NCI-H2081 (cell line): ENCODE measurements around the gene PPP1R8.
"Not testable (repeated sequence)": the region's sequence is repeated elsewhere in the genome, so short reads cannot be mapped to it uniquely, and the experiment has no call there.

Experiments
- DNase-seq, 2 experiments: peaks; one replicate each; lab custom pipeline; 2025; lab: John Stamatoyannopoulos, UW

Gene PPP1R8

DNA sequence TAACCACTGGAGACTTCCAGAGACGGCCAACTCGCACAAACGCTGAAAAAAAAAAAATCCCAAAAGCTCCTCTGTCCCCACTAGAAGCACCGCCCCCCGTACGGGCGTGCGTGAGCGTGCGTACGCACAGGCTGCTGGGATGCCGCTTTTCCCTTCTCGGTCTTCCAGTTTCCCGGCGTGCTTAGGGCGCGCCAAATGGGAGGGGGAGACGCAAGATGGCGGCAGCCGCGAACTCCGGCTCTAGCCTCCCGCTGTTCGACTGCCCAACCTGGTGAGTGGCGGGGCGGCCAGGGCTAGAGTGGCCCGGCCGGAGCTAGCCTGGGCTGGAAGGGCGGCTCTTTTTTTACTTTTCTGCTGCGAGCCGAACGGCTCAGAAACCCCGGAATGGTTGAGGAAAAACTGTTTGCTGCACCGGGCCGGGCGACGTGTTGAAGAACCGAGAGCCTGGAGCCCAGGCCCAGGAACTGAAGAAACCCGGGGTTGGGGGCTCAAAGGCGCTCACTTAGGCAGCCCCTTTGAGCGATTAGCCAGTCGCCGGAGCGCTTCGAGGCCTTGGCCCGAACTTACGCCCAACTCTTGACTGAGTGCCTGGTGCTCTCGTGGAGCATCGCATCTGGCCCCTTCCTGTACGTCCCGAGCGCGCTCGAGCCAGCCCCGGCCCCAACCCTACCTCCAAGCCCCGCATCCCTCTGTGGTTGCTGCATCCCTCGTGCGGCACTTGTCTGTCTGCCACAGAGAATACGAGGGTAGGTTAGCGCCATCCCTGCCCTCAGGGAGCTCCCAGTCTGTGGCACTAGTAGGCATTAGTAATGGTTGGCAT is at the start of gene PPP1R8:
TSS of gene PPP1R8 (plus strand) at position 162 of the 820 bp plus-strand sequence. CDS start at position 216, 54 bp downstream.
- DNase-seq, result peak; percentile 91 to 94

DNA sequence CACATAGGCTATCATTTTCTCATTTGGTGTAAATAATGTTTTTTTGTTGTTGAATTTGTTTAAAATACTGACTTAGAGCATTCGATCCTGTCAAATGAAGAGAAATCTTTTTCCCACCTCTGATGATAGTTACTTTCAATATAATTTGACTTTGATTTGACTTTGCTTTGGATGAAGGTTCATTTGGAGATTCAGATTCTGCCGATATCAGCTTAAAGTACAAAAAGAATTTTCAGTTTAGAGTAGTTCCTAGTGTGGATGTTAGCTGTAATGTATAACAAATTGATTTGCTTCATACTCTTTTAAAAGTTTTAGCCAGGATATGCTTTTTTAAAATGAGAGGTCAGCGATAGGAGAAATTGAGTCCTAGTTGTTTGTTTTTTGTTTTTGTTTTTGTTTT is 47.6 kb upstream of the PPP1R8 start:
- no peak for DNase-seq

DNA sequence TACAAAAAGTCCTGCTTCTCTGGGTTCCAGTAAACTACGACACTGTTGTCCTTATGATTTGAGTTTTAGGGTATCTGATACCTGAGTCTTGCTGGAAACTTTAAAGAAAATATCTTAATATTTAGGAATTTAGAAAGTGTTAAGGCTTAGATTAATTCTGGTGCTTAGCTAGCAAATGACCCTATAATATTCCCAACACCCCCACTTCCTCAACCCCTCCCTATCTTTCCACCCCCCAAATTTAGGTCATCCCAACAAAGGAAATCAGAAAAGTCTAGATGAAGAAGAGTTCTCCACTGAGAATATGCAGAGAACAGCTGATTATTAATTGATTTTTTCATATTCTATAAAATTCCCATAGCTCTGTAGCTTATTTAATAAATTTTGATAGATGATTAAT is 45.9 kb upstream of the PPP1R8 start:
- no peak for DNase-seq

DNA sequence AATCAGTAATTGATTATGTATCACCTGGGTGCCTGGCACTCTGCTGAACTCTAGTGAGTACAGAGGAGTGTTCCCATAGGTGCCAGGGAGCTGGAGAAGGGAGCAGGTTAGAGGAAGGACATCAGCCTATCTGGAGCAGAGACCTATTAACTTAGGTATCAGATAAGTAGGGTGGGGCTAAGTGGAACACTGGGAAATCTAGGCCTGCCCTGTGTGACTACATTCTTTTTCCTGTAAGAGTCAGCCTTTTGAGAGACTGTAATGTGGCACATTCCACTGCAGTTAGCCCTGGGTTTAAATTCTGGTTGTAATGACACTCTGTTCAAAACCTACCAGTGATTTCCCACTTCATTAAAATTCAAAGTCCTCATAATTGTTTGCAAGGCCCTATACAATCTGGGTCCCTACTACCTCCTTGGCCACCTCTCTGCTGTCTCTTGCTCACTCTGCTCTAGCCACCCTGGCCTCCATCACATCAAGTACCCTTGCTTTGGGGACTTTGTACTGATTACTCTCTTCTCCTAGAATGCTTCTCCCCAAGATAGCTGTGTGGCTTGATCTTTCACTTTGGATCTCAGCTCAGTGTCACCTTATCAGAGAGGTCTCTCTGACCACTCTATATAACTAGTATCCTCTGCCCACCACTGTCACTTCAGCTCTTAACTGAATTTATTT is 44.7 kb upstream of the PPP1R8 start:
- DNase-seq, result no peak

DNA sequence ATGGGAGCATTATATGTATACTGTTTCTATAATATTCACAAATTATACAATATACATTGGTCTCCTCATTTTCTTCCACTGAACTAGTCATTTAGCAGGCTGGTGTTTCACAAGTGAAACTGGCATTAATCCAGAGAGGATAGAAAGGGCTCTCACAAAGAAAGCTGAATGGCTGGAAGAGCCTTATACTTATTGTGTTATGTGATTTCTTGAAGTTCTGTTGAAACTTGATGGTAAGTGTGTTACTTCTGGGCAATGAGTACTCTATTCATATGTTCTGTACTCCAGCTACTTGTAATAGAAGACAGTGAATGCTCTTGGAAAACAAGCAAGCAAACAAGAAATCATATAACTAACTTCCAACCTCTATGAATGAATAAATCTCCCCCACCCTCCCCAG is 42.7 kb upstream of the PPP1R8 start:
- no peak for DNase-seq

DNA sequence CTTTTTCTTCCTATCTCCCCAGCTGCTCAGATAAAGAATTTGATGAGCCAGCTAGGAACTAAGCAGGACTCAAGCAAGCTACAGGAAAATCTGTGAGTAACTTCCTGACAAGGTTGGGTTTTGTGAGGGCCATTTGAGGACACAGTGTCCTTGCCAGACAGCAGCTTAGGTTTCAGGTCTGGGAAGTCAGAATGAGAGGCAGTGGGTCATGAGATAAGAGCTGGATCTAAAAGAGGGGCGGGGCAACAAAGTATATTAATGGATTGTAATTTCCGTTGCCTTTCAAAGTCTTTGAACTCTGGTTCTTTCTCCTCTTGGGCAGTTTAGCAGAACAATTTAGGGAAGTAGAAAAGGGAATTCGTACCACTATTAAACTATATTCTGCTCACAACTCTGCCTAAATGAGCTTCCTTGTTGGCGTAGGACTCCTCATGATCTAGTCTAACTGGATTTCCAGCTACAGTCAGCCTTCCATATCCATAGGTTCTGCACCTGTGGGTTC is 41.0 kb upstream of the PPP1R8 start:
- no peak for DNase-seq

DNA sequence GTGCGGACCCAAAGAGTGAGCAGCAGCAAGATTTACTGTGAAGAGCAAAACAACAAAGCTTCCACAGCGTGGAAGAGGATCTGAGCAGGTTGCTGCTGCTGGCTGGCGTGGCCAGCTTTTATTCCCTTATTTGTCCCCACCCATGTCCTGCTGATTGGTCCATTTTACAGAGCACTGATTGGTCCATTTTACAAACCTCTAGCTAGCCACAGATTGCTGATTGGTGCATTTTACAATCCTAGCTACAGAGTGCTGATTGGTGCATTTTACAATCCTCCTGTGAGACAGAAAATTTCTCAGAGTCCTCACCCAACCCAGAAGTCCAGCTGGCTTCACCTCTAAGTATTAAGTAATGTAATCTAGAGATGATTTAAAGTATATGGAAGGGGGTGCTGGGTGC is 40.3 kb upstream of the PPP1R8 start:
- DNase-seq, result not testable (repeated sequence)

DNA sequence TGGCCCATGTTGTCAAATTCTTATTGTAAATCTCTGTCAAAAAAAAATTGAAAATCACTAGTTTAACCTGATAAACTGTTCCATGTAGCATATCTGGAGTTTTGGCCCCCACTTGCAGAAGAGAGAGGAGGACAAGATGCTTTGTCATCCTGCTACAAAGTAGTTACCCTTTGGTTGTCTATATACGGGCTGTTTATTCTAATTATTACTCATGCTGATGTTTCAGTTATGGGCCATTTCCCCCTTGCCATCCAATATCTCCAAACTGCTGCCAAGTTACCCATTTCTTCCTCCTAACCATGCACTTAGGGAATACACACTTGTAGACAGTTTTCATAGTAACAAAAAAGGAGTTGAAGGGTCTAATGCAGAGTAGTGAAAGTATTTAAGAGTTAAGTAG is 35.0 kb upstream of the PPP1R8 start:
- no peak for DNase-seq

DNA sequence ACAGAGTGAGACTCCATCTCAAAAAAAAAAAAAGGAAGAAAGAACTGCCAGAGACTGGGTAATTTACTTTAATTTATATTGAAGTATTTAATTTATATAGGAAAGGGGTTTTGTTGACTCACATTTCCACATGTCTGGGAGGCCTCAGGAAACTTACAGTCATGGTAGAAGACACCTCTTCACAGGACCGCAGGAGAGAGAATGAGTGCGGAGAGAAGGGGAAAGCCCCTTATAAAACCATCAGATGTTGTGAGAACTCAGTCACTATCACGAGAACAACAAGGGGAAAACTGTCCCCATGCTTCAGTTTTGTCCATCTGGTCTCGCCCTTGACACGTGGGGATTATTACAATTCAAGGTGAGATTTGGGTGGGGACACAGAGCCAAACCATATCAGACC is 25.8 kb upstream of the PPP1R8 start:
- no peak for DNase-seq

DNA sequence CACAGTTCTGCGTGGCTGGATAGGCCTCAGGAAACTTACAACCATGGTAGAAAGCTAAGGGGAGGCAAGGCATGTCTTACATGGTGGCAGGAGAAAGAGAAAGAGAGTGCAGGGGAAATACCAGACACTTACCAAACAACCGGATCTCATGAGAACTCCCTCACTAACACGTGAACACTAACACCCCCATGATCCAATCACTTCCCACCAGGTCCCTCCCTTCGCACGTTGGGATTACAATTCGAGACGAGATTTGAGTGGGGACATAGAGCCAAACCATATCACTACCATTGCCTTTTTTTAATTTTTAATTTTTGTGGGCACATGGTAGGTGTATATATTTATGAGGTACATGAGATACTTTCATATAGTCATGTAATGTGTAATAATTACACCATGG is 23.8 kb upstream of the PPP1R8 start:
- no peak for DNase-seq

DNA sequence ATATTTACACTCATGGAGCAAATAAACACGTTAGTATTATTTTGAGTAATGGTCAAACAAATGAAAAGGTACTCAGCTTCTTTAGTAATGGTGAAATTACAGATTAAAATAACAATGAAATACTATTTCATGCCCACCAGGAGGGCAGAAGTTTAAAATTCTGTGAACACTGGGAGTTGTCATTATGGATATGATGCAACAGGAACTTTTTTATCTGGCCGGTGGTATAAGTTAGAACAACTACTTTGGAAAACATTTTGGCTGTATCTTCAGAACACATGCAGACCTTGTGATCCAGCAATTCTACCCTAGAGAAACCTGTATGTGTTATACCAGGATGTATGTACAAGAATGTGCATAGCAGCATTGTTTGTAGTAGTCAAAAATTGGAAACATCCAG is 23.2 kb upstream of the PPP1R8 start:
- no peak for DNase-seq

DNA sequence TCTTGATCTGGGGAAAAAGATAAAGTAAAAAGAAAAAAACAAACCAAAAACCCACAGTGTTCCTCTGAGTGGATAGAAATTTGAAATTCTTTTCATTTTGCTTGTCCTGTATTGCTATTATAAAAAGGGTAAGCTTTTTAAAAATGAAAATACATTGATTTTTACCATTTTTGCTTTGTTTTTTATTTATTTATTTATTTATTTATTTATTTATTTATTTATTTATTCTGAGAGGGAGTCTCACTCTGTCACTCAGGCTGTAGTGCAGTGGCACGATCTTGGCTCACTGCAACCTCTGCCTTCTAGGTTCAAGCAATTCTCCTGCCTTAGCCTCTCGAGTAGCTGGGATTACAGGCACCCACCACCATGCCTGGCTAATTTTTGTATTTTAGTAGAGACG is 22.5 kb upstream of the PPP1R8 start:
- not testable (repeated sequence) for DNase-seq

DNA sequence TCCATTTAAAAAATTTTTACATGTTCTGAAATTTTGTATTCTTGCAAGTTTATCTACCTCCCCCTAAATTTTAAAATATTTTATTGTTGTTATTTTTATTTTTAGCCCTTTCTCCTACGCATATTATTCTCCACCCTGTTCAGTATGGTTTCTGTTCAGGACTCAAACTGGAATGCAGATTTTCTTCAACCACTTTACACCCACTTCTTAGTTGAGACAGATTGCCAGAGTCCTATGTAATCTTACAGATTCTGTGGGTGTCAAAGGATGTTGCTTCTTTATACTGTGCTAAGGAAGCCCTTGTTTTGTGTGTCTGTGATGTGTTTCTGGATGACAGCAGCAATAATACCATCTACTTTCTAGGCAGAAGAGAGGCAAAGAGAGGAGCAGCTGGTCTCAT is 20.7 kb upstream of the PPP1R8 start:
- no peak for DNase-seq

DNA sequence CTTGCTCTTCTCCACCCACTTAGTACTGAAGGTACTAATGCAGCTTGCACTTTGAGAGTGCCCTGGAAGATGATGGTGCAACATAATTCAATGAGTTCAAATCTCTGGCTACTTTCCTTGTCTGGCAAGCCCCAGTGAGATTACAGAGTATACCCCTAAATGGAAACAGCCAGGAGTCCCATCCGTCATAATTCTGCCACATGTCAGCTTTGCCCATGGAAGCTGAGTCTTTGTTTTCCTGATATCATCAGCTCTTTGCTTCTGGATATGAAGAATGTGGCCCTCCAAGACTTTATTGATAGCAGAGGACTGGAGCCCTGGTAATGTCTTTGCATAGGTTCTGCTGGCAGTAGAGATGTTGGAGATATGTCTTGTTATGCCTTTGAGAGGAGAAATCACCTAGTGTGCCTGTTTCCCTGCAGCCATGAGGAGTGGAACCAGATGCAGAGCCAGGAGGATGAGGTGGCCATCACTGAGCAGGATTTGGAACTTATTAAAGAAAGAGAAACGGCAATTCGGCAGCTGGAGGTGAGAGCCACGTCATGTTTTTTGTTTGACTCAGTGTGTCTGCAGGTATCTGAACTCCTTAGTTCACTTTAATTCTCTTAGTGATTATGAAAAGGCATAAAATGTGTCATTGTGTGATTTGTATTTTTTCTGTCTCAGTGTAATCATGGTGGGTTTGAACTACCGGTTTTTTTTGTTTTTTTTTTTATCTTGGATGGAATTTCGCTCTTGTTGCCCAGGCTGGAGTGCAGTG is 18.7 kb upstream of the PPP1R8 start:
- DNase-seq, result no peak

DNA sequence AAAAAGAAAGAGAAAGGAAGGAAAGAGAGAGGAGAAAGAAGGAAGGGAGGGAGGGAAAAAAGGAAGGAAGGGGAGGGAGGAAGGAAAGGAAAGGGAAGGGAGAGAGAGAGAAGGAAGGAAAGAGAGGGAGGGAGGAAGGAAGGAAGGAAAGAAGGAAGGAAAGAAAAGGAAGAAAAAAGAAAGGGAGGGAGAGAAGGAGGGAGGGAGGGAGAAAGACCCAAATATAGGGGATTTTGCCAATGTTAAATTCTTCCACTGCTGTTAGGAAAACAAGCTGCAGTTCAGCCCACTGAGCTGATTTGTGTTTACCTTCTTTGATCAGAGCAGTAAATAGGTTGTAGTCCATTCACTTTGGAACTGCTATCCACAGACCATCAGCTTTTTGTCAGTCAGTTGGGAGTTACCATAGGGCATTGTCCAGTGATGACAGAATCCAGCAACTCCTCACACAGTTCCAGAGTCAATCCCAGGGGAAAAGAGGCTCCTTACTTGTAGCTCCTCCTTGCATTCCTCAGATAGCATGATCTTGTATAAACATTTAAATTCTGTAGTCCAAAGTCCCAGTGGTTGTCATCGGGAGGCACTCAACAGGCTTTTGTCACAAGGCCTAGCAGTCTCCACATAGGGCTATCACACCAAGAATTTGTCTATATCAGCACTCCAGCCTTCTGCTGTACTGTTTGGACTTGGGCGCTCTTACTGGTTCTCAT is 13.5 kb upstream of the PPP1R8 start:
- DNase-seq, result no peak

DNA sequence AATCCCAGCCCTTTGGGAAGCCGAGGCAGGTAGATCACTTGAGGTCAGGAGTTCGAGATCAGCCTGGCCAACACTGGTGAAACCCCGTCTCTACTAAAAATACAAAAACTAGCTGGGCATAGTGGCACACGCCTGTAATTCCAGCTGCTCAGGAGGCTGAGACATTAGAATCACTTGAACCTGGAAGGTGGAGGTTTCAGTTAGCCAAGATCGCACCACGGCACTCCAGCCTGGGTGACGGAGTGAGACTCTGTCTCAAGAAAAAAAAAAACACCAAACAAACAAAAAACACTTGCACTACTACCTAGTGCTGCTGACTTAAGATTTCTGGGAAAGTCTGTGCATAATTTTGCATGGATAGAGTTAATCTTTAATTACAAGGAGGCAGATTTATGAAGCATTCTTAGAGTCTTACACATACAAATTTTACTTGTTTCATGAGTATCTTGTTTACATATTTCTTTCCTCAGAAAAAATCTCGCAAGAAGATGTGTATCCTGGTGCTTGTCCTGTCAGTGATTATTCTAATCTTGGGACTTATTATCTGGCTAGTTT is 8.7 kb upstream of the PPP1R8 start:
- no peak for DNase-seq

DNA sequence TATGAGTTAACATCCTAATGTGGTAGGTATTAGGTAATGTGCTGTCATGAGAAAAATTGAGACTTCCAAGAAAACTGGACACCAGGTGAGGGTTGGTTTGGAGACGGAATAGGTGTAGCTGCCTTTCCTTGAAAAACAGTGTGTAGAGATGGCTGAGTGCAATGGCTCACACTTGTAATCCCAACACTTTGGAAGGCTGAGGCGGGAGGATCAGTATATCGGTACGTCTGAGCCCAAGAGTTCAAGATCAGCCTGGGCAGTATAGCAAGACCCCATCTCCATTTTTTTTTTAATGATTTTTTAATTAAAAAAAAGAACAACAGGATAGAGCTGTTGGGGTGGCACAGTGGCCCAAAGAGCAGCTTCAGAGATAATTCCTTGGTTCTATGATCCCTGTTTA is 6.8 kb upstream of the PPP1R8 start:
- DNase-seq, result no peak

DNA sequence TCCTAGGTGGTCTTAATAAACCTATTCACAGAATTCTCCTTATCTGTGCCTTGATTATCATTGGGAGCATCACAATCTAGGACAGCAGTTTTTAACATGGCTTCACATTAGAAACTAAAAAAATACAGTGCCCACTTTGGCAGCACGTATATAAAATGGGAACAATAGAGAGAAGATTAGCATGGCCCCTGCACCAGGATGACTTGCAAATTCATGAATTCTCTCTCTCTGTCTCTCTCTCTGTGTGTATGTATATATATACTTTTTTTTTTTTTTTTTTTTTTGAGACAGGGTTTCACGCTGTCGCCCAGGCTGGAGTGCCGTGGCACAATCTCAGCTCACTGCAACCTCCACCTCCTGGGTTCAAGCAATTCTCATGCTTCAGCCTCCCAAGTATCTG is 6.2 kb upstream of the PPP1R8 start:
- DNase-seq, result no peak

DNA sequence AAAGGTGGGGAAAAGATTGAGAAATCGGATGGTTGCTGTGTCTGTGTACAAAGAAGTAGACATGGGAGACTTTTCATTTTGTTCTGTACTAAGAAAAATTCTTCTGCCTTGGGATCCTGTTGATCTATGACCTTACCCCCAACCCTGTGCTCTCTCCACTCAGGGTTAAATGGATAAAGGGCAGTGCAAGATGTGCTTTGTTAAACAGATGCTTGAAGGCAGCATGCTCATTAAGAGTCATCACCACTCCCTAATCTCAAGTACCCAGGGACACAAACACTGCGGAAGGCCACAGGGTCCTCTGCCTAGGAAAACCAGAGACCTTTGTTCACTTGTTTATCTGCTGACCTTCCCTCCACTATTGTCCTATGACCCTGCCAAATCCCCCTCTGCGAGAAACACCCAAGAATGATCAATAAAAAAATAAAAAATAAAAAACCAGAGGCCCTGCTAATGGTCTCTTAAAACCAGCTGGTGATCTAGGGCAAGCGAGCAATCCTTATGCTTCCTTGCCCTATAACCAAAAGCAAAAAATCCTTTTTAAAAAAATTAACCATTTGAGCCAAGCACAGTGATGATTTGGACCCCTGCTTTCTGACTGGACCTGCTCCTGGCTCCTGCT is 1.1 kb upstream of the PPP1R8 start:
- not testable (repeated sequence) for DNase-seq

DNA sequence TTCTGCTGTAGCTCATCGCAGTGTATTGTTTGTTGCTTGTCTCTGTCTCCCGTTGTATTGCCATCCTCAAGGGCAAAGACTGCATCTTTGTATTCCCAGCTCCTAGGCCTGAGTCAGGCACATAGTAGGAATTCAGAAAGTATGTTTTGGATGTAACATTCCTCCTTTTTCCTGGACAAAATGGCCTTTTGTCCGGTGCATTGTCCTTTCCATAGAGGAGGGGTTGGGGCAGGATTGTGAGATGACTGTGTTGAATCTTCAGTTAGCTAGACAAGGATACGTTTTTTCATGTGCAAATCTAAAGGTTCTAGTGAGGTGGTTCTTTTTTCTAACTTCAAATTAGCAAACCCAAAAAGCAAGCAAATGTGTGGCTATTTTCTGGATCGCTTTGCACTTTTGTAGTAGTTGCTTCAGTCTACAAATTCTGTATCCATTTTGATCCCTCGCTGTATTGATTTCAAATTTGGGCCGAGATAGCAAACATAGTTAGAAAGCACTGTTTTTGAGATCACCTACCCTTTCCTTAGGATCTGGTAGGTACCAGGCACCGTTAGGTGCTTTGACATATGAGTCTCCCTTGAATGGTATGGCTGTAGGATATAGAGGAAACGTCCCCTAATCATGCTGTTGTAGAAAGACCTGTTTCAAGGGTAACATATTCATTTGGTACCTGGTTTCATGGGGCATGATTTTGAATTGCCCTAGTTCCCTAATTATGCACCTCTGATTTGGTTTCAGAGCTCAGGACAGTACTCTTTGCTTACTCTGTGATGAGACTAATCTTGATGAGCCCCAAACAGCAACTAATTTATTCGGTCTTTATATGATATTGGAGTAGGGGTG is 1.2 kb downstream of the PPP1R8 start:
- no peak for DNase-seq
